Liver (tissue), 9 donors: ENCODE results near the gene CD8A. TPM values are rescaled to one million over a fixed set of nuclear protein-coding genes. Genes with fewer than 3 reads are reported as not detected.
A peak's percentile ranks its signal among the peaks of the same experiment; 100 is the strongest.

ENCODE experiments used
- DNase-seq: peaks from one replicate; pipeline ENCODE4 v3.0.0-alpha.2; 2017; ENCODE audit warnings: low spot score
- H3K27ac ChIP-seq, 2 donors: one replicate each; pipeline ENCODE4 v1.7.0; 2013; ENCODE audit warnings: inconsistent platforms in 2 of 2, low read length in 2 of 2, control low read depth in 1 of 2, low read depth in 1 of 2, mild to moderate bottlenecking in 1 of 2
- H3K27me3 ChIP-seq, 4 donors: one replicate each; pipeline versions ENCODE4 v1.6.1 to v1.7.0; 2013; ENCODE audit warnings: low read length in 3 of 4, inconsistent platforms in 1 of 4, mild to moderate bottlenecking in 1 of 4, moderate library complexity in 1 of 4; ENCODE audit not compliant: control insufficient read depth in 4 of 4, insufficient read depth in 4 of 4
- H3K36me3 ChIP-seq, 4 donors: one replicate each; pipeline versions ENCODE4 v1.6.1 to v1.7.0; 2013; ENCODE audit warnings: low read length in 3 of 4, mild to moderate bottlenecking in 3 of 4, low read depth in 1 of 4, moderate library complexity in 1 of 4; ENCODE audit not compliant: control insufficient read depth in 4 of 4, insufficient read depth in 3 of 4
- H3K4me1 ChIP-seq, 4 donors: one replicate each; pipeline versions ENCODE4 v1.6.1 to v1.7.0; 2013; ENCODE audit warnings: low read length in 3 of 4, mild to moderate bottlenecking in 3 of 4, moderate library complexity in 1 of 4; ENCODE audit not compliant: control insufficient read depth in 4 of 4, insufficient read depth in 4 of 4
- H3K4me3 ChIP-seq, 3 donors: one replicate each; pipeline versions ENCODE4 v1.6.1 to v1.7.0; 2013; ENCODE audit warnings: low read length in 3 of 3, control low read depth in 1 of 3, low read depth in 1 of 3, mild to moderate bottlenecking in 1 of 3
- H3K9ac ChIP-seq, 2 donors: one replicate each; pipeline ENCODE4 v1.7.0; 2013; ENCODE audit warnings: low read length in 2 of 2, mild to moderate bottlenecking in 2 of 2, moderate library complexity in 2 of 2, control low read depth in 1 of 2, low read depth in 1 of 2
- H3K9me3 ChIP-seq, 4 donors: one replicate each; pipeline versions ENCODE4 v1.6.1 to v1.7.0; 2013; ENCODE audit warnings: low read length in 3 of 4; ENCODE audit not compliant: control insufficient read depth in 4 of 4
- EGR1 ChIP-seq, 2 donors: IDR thresholded peaks; 2 replicates each; pipeline ENCODE4 v1.6.1; 2016 to 2018; ENCODE audit warnings: antibody characterized with exemption in 2 of 2, low read depth in 2 of 2
- FOXA1 ChIP-seq: IDR thresholded peaks from 2 replicates; pipeline ENCODE4 v1.6.1; 2016; ENCODE audit warnings: antibody characterized with exemption
- FOXA2 ChIP-seq: IDR thresholded peaks from 2 replicates; pipeline ENCODE4 v1.6.1; 2016; ENCODE audit warnings: antibody characterized with exemption
- GABPA ChIP-seq, 2 donors: IDR thresholded peaks in 1 of 2; conservative IDR thresholded peaks in 1 of 2; 2 replicates each; pipeline ENCODE4 v1.6.1; 2016; ENCODE audit warnings: antibody characterized with exemption in 2 of 2, mild to moderate bottlenecking in 1 of 2, moderate library complexity in 1 of 2
- HNF4A ChIP-seq, 2 donors: conservative IDR thresholded peaks; 2 replicates each; pipeline ENCODE4 v1.6.1; 2016; ENCODE audit warnings: antibody characterized with exemption in 2 of 2, mild to moderate bottlenecking in 2 of 2
- HNF4G ChIP-seq: IDR thresholded peaks from 2 replicates; pipeline ENCODE4 v1.6.1; 2016; ENCODE audit warnings: antibody characterized with exemption
- JUND ChIP-seq, 2 donors: IDR thresholded peaks; 2 replicates each; pipeline ENCODE4 v1.6.1; 2016; ENCODE audit warnings: antibody characterized with exemption in 2 of 2
- NR2F2 ChIP-seq: IDR thresholded peaks from 2 replicates; pipeline ENCODE4 v1.6.1; 2016; ENCODE audit warnings: antibody characterized with exemption
- RAD21 ChIP-seq, 2 donors: IDR thresholded peaks; 2 replicates each; pipeline ENCODE4 v1.6.1; 2016; ENCODE audit warnings: antibody characterized with exemption in 2 of 2, mild to moderate bottlenecking in 2 of 2
- RXRA ChIP-seq, 2 donors: IDR thresholded peaks; 2 replicates each; pipeline ENCODE4 v1.6.1; 2017 to 2018; ENCODE audit warnings: antibody characterized with exemption in 2 of 2, mild to moderate bottlenecking in 1 of 2
- SP1 ChIP-seq: IDR thresholded peaks from 2 replicates; pipeline ENCODE4 v1.6.1; 2018; ENCODE audit warnings: antibody characterized with exemption, mild to moderate bottlenecking
- TAF1 ChIP-seq: conservative IDR thresholded peaks from 2 replicates; pipeline ENCODE4 v1.6.1; 2016; ENCODE audit warnings: antibody characterized with exemption, mild to moderate bottlenecking
- YY1 ChIP-seq: IDR thresholded peaks from 2 replicates; pipeline ENCODE4 v1.6.1; 2016; ENCODE audit warnings: antibody characterized with exemption, mild to moderate bottlenecking
- WGBS: extraction: QIAGEN DNeasy Blood & Tissue Kit; methylation state at CpG from one replicate; pipeline ENCODE4 v1.1.7; 2013; 5-methylcytosine and 5-hydroxymethylcytosine counted together
- polyA plus RNA-seq, 2 donors: library from polyadenylated mRNA; stranded (reverse) in 1 of 2; unstranded in 1 of 2; fragments of 200-250 nt in 1 of 2; fragments of >200 nt in 1 of 2; fragmentation: Nextera tagmentation in 1 of 2; extraction: Ambion mirVana in 1 of 2; gene quantifications; one replicate each; pipeline versions ENCODE4 v1.2.1 to v1.2.3, GENCODE V29; 2013 to 2015
- total RNA-seq, 2 donors: library from RNA; depleted of rRNA; stranded (reverse); fragments of >200 nt; gene quantifications; one replicate each; pipeline ENCODE4 v1.2.3, GENCODE V29; 2014
- TF ChIP-seq, protein P1 (sequence below): IDR thresholded peaks from 2 replicates; pipeline ENCODE4 v1.6.1; 2016; ENCODE audit warnings: antibody characterized with exemption, mild to moderate bottlenecking
- TF ChIP-seq, protein P2 (sequence below): IDR thresholded peaks from 2 replicates; pipeline ENCODE4 v1.6.1; 2016; ENCODE audit warnings: antibody characterized with exemption
- TF ChIP-seq, protein P3 (sequence below): IDR thresholded peaks from 2 replicates; pipeline ENCODE4 v1.6.1; 2016; ENCODE audit warnings: antibody characterized with exemption
- TF ChIP-seq, protein P4 (sequence below): IDR thresholded peaks from 2 replicates; pipeline ENCODE4 v1.6.1; 2016; ENCODE audit warnings: antibody characterized with exemption
- TF ChIP-seq, protein P5 (sequence below): fragments of 150-350 bp; IDR thresholded peaks from 2 replicates; pipeline ENCODE4 v1.5.1; 2017; ENCODE audit warnings: improper control_type of control experiment, low read depth, low read length; ENCODE audit not compliant: missing input control
- donor health status: healthy.
- donor health status: healthy.
- donor health status: healthy.
- donor health status: healthy.
- donor health status: healthy.

Gene CD8A
- total and polyA plus RNA-seq, 4 donors, result 0.42 to 1.8 (median 0.69) TPM

DNA sequence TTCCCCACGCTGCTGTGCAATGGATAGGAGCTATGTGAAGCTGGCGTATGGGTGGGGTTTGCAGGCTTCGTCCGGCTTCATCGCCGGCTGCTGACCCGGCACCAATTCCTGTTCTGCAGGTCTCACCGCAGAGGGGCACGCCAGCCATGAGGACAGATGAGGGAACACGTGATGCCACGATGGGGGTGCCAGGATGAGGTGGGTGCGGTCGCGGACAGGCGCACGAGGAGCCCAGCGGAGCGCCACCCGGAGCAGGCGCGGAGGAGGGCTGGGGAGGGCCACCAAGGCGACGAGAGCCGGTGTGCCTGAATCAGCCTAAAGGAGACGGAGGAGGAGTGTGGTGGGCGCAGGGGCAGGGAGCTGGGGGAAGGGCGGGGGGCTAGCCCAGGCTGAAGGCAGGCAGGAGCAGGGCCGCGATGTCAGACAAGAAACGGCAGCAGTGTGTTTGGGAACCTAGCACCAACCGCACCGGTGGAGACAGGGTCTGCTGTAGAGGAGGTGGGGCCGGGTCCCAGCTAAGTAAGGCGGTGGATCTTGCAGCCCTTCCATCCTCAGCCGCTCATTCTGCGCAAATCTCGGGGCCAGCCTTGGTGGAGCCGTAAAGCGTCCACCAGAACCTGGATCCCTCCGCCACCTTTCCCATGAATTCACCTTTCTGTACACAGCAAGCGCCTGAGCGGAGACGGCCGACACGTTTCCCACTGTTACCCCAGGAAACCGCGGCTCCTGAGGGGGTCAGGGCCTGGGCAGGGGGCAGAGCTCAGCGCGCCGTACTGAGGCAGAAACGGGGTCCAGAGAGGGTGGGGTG, 17.0 kb upstream of the CD8A start:
- no peak overlapping the region for H3K9ac ChIP-seq
- peak overlapping the region; percentile 37 to 63 (median 55) for H3K4me3 ChIP-seq
- H3K9me3 ChIP-seq, result no peaks in the 10 kb centered on the region
- H3K27ac ChIP-seq, result no peak overlapping the region
- H3K36me3 ChIP-seq, result no peaks in the 10 kb centered on the region
- WGBS, result 2% methylated on average over 51 of the region's 51 CpGs
- TF ChIP-seq RXRA (IDR thresholded peaks at IDR 0.05) (no peak), FOXA2 (no peak), NR2F2 (no peak), RAD21 (IDR thresholded peaks at IDR 0.05) (no peak), EGR1 (IDR thresholded peaks at IDR 0.05; ENCODE audit: low read depth in 2 of 2) (no peak)
- TF ChIP-seq, protein P1, sequence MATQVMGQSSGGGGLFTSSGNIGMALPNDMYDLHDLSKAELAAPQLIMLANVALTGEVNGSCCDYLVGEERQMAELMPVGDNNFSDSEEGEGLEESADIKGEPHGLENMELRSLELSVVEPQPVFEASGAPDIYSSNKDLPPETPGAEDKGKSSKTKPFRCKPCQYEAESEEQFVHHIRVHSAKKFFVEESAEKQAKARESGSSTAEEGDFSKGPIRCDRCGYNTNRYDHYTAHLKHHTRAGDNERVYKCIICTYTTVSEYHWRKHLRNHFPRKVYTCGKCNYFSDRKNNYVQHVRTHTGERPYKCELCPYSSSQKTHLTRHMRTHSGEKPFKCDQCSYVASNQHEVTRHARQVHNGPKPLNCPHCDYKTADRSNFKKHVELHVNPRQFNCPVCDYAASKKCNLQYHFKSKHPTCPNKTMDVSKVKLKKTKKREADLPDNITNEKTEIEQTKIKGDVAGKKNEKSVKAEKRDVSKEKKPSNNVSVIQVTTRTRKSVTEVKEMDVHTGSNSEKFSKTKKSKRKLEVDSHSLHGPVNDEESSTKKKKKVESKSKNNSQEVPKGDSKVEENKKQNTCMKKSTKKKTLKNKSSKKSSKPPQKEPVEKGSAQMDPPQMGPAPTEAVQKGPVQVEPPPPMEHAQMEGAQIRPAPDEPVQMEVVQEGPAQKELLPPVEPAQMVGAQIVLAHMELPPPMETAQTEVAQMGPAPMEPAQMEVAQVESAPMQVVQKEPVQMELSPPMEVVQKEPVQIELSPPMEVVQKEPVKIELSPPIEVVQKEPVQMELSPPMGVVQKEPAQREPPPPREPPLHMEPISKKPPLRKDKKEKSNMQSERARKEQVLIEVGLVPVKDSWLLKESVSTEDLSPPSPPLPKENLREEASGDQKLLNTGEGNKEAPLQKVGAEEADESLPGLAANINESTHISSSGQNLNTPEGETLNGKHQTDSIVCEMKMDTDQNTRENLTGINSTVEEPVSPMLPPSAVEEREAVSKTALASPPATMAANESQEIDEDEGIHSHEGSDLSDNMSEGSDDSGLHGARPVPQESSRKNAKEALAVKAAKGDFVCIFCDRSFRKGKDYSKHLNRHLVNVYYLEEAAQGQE, result no peak
- TF ChIP-seq, protein P2, sequence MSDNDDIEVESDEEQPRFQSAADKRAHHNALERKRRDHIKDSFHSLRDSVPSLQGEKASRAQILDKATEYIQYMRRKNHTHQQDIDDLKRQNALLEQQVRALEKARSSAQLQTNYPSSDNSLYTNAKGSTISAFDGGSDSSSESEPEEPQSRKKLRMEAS, result no peak
- TF ChIP-seq, protein P3, sequence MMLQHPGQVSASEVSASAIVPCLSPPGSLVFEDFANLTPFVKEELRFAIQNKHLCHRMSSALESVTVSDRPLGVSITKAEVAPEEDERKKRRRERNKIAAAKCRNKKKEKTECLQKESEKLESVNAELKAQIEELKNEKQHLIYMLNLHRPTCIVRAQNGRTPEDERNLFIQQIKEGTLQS, result no peak
- DNase-seq, result no peak
- H3K27me3 ChIP-seq, result no peaks in the 10 kb centered on the region
- H3K4me1 ChIP-seq, result peaks cover 6 to 25% (median 16%) of the 10 kb centered on the region in 4 donors

DNA sequence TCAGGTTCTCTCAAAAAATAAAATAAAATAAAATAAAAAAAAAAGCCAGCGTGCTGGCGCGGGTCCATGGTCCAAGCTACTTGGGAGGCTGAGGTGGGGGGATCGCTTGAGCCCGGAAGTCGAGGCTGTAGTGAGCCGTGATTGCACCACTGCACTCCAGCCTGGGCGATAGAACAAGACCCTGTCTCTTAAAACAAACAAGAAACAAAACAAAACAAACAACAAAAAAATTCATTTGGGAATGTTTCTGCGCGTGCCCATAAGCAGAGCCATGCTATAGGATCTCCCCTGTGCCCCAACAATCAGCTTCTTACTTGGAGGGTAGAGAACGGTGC, 16.4 kb upstream of the CD8A start:
- Histone ChIP-seq H3K27ac (no peak overlapping the region), H3K9ac (no peak overlapping the region), H3K4me1 (peaks cover 6 to 25% (median 16%) of the 10 kb centered on the region in 4 donors), H3K4me3 (peak overlapping the region in 1 of 3 donors; percentile 55), H3K36me3 (no peaks in the 10 kb centered on the region), H3K27me3 (no peaks in the 10 kb centered on the region), H3K9me3 (no peaks in the 10 kb centered on the region)
- TF ChIP-seq GABPA (IDR thresholded peaks at IDR 0.05 in 1 of 2, conservative IDR thresholded peaks at IDR 0.05 in 1 of 2) (no peak), EGR1 (IDR thresholded peaks at IDR 0.05; ENCODE audit: low read depth in 2 of 2) (no peak), JUND (IDR thresholded peaks at IDR 0.05) (no peak), RAD21 (IDR thresholded peaks at IDR 0.05) (no peak), YY1 (no peak), SP1 (no peak), RXRA (IDR thresholded peaks at IDR 0.05) (no peak), TAF1 (no peak), HNF4A (conservative IDR thresholded peaks at IDR 0.05) (no peak), NR2F2 (no peak), HNF4G (no peak), FOXA1 (no peak), FOXA2 (no peak)
- TF ChIP-seq, protein P4, sequence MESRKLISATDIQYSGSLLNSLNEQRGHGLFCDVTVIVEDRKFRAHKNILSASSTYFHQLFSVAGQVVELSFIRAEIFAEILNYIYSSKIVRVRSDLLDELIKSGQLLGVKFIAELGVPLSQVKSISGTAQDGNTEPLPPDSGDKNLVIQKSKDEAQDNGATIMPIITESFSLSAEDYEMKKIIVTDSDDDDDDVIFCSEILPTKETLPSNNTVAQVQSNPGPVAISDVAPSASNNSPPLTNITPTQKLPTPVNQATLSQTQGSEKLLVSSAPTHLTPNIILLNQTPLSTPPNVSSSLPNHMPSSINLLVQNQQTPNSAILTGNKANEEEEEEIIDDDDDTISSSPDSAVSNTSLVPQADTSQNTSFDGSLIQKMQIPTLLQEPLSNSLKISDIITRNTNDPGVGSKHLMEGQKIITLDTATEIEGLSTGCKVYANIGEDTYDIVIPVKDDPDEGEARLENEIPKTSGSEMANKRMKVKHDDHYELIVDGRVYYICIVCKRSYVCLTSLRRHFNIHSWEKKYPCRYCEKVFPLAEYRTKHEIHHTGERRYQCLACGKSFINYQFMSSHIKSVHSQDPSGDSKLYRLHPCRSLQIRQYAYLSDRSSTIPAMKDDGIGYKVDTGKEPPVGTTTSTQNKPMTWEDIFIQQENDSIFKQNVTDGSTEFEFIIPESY, result no peak
- TF ChIP-seq, protein P3, result no peak
- TF ChIP-seq, protein P2, result no peak
- TF ChIP-seq, protein P1, result no peak
- TF ChIP-seq, protein P5, sequence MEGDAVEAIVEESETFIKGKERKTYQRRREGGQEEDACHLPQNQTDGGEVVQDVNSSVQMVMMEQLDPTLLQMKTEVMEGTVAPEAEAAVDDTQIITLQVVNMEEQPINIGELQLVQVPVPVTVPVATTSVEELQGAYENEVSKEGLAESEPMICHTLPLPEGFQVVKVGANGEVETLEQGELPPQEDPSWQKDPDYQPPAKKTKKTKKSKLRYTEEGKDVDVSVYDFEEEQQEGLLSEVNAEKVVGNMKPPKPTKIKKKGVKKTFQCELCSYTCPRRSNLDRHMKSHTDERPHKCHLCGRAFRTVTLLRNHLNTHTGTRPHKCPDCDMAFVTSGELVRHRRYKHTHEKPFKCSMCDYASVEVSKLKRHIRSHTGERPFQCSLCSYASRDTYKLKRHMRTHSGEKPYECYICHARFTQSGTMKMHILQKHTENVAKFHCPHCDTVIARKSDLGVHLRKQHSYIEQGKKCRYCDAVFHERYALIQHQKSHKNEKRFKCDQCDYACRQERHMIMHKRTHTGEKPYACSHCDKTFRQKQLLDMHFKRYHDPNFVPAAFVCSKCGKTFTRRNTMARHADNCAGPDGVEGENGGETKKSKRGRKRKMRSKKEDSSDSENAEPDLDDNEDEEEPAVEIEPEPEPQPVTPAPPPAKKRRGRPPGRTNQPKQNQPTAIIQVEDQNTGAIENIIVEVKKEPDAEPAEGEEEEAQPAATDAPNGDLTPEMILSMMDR, result no peak
- WGBS, result 34% methylated on average over 11 of the region's 11 CpGs
- no peak for DNase-seq
